ENCODE measurements around the gene LDLRAD1. TPM values are rescaled to one million over a fixed set of nuclear protein-coding genes. Genes with fewer than 3 reads are reported as not detected.

Gene LDLRAD1
- polyA plus RNA-seq, 3 donors, result not detected

DNA sequence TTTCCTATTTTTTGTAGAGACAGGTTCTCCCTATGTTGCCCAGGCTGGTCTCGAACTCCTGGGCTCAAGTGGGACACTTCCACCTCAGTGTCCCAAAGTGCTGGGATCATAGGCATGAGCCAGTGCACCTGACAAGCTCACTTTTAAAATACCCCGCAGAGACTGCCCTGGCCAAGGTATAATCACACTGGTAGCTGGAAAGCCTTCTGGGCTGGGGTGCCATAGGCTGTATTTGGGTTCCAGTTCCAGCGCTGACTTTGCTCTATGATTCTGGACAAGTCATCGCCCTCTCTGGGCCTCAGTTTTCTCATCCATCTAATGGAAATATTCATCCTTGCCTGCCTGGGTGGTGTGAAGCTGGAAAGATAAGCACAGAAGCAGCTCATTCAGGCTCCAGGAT is 10.4 kb downstream of the LDLRAD1 start:
- no peak overlapping the region for H2AFZ ChIP-seq (ENCODE audit: insufficient read depth, low read depth, low read length, poor library complexity, severe bottlenecking)
- H3K27me3 ChIP-seq (ENCODE audit: control insufficient read depth in 2 of 2, insufficient read depth in 2 of 2, low read length in 2 of 2), result no peaks in the 10 kb centered on the region
- peaks cover 0 to 10% of the 10 kb centered on the region in 2 donors for H3K9me3 ChIP-seq (replicated peaks in 1 of 2; ENCODE audit: control insufficient read depth in 1 of 2, insufficient read depth in 1 of 2, low read length in 2 of 2)
- Mint-ChIP-seq H3K4me1 (no peaks in the 10 kb centered on the region), H3K4me3 (no peak overlapping the region), H3K36me3 (no peaks in the 10 kb centered on the region), H3K27ac (no peak overlapping the region), H3K27me3 (ENCODE audit: low read depth in 3 of 3) (peaks cover 3 to 10% (median 8%) of the 10 kb centered on the region in 3 donors), H3K9me3 (peaks cover 2 to 12% (median 5%) of the 10 kb centered on the region in 7 donors)
- DNase-seq, result no peak
- no peak overlapping the region for H3K4me3 ChIP-seq (replicated peaks in 1 of 3; ENCODE audit: low read depth in 2 of 3, low read length in 3 of 3)
- 83% methylated on average over 1 of the region's 4 CpGs for WGBS (ENCODE audit: insufficient coverage)
- intact Hi-C loops (cut with micrococcal nuclease), result no loop called here
- TF ChIP-seq, protein P1, sequence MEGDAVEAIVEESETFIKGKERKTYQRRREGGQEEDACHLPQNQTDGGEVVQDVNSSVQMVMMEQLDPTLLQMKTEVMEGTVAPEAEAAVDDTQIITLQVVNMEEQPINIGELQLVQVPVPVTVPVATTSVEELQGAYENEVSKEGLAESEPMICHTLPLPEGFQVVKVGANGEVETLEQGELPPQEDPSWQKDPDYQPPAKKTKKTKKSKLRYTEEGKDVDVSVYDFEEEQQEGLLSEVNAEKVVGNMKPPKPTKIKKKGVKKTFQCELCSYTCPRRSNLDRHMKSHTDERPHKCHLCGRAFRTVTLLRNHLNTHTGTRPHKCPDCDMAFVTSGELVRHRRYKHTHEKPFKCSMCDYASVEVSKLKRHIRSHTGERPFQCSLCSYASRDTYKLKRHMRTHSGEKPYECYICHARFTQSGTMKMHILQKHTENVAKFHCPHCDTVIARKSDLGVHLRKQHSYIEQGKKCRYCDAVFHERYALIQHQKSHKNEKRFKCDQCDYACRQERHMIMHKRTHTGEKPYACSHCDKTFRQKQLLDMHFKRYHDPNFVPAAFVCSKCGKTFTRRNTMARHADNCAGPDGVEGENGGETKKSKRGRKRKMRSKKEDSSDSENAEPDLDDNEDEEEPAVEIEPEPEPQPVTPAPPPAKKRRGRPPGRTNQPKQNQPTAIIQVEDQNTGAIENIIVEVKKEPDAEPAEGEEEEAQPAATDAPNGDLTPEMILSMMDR (IDR thresholded peaks at IDR 0.05), result no peak
- no peaks in the 10 kb centered on the region for H4K20me1 ChIP-seq (ENCODE audit: insufficient read depth, low read length)
- H3K36me3 ChIP-seq (replicated peaks in 1 of 2; ENCODE audit: control insufficient read depth in 1 of 2, insufficient read depth in 2 of 2, low read length in 2 of 2), result no peaks in the 10 kb centered on the region
- H3K79me2 ChIP-seq (ENCODE audit: insufficient read depth, low read length), result no peaks in the 10 kb centered on the region
- H3K9ac ChIP-seq (ENCODE audit: insufficient read depth, low read length, poor library complexity, severe bottlenecking), result no peak overlapping the region
- H3K27ac ChIP-seq (ENCODE audit: low read depth in 1 of 2, low read length in 2 of 2), result no peak overlapping the region
- no peaks in the 10 kb centered on the region for H3K4me1 ChIP-seq (ENCODE audit: control insufficient read depth in 1 of 2, insufficient read depth in 2 of 2, low read length in 2 of 2)
- no peak overlapping the region for H3K4me2 ChIP-seq (replicated peaks; ENCODE audit: extremely low read depth, low read length, poor library complexity, severe bottlenecking)

DNA sequence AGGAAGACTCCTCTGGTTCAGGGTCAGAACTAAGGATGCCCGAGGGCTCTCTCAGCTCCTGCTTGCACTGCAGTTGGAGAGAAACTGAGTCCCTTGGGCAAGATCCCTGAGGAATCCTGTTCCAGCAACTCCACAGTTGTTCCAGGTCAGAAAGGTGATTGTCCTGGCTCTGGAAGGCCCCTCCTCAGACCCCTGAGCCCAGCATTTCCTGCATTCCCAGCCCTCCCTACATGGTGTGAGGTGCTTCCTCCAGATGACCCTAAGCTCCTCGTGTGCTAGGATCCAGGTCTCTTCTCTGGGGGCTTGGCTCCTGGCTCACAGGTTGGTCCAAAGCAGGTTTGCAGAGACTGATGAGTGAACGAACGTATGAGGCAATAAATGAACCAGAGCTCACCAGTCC is 11.5 kb downstream of the LDLRAD1 start:
- Mint-ChIP-seq H3K4me1 (no peaks in the 10 kb centered on the region), H3K27me3 (ENCODE audit: low read depth in 3 of 3) (peaks cover 3 to 9% (median 8%) of the 10 kb centered on the region in 3 donors), H3K36me3 (no peaks in the 10 kb centered on the region), H3K4me3 (no peak overlapping the region), H3K27ac (no peak overlapping the region), H3K9me3 (peaks cover 2 to 12% (median 5%) of the 10 kb centered on the region in 7 donors)
- no peak overlapping the region for H2AFZ ChIP-seq (ENCODE audit: insufficient read depth, low read depth, low read length, poor library complexity, severe bottlenecking)
- no peak overlapping the region for H3K27ac ChIP-seq (ENCODE audit: low read depth in 1 of 2, low read length in 2 of 2)
- no peaks in the 10 kb centered on the region for H4K20me1 ChIP-seq (ENCODE audit: insufficient read depth, low read length)
- TF ChIP-seq, protein P1 (IDR thresholded peaks at IDR 0.05), result no peak
- no peak overlapping the region for H3K4me3 ChIP-seq (replicated peaks in 1 of 3; ENCODE audit: low read depth in 2 of 3, low read length in 3 of 3)
- H3K9ac ChIP-seq (ENCODE audit: insufficient read depth, low read length, poor library complexity, severe bottlenecking), result no peak overlapping the region
- H3K27me3 ChIP-seq (ENCODE audit: control insufficient read depth in 2 of 2, insufficient read depth in 2 of 2, low read length in 2 of 2), result no peaks in the 10 kb centered on the region
- no peaks in the 10 kb centered on the region for H3K79me2 ChIP-seq (ENCODE audit: insufficient read depth, low read length)
- no peak for DNase-seq
- H3K4me2 ChIP-seq (replicated peaks; ENCODE audit: extremely low read depth, low read length, poor library complexity, severe bottlenecking), result no peak overlapping the region
- WGBS (ENCODE audit: insufficient coverage), result 91% methylated on average over 4 of the region's 4 CpGs
- no peaks in the 10 kb centered on the region for H3K36me3 ChIP-seq (replicated peaks in 1 of 2; ENCODE audit: control insufficient read depth in 1 of 2, insufficient read depth in 2 of 2, low read length in 2 of 2)
- intact Hi-C loops (cut with micrococcal nuclease), result no loop called here
- peaks cover 0 to 10% of the 10 kb centered on the region in 2 donors for H3K9me3 ChIP-seq (replicated peaks in 1 of 2; ENCODE audit: control insufficient read depth in 1 of 2, insufficient read depth in 1 of 2, low read length in 2 of 2)
- no peaks in the 10 kb centered on the region for H3K4me1 ChIP-seq (ENCODE audit: control insufficient read depth in 1 of 2, insufficient read depth in 2 of 2, low read length in 2 of 2)

All from CD14-positive monocyte (primary cell).